Activated CD8-positive, alpha-beta T cell treated with anti-CD3 and anti-CD28 coated beads, Interleukin-2, amount 10 ng/mL, durations not matched to agents 7 days and 5 days (primary cell): Measurements from ENCODE around the gene CDCA8. TPM values are rescaled to one million over a fixed set of nuclear protein-coding genes. Genes with fewer than 3 reads are reported as not detected.
"Not testable (repeated sequence)": the region's sequence is repeated elsewhere in the genome, so short reads cannot be mapped to it uniquely, and the experiment has no call there.

Experiments used
- ATAC-seq: fragments of 150-1000 bp; cut with Tn5 transposase; one replicate; pipeline ENCODE4 v1.10.0; 2021; ENCODE audit warnings: moderate library complexity
- CTCF ChIA-PET: fragments of 350-600 bp; sonication (Branson Sonifier 250); formaldehyde crosslinking; loops from one replicate; lab custom pipeline; 2021; ENCODE audit warnings: antibody characterized with exemption; lab: Charles Lee
- POLR2A ChIA-PET: fragments of 350-600 bp; sonication (Branson Sonifier 250); formaldehyde crosslinking; loops from one replicate; lab custom pipeline; 2021; ENCODE audit warnings: antibody characterized with exemption; lab: Charles Lee
- DNase-seq: peaks from one replicate; pipeline ENCODE4 v3.0.0-alpha.2; 2020
- H3K27ac Mint-ChIP-seq: one replicate; pipeline ENCODE4 v1.8.0; 2021; ENCODE audit warnings: mild to moderate bottlenecking, mixed read lengths
- H3K27me3 Mint-ChIP-seq: one replicate; pipeline ENCODE4 v1.8.0; 2021; ENCODE audit warnings: low read depth, mixed read lengths
- H3K36me3 Mint-ChIP-seq: one replicate; pipeline ENCODE4 v1.8.0; 2021; ENCODE audit warnings: low read depth, mixed read lengths
- H3K4me1 Mint-ChIP-seq: one replicate; pipeline ENCODE4 v1.8.0; 2021; ENCODE audit warnings: low read depth, mixed read lengths
- H3K4me3 Mint-ChIP-seq: one replicate; pipeline ENCODE4 v1.8.0; 2021; ENCODE audit warnings: mild to moderate bottlenecking, mixed read lengths
- H3K9me3 Mint-ChIP-seq: one replicate; pipeline ENCODE4 v1.8.0; 2022; ENCODE audit warnings: mixed read lengths; ENCODE audit not compliant: insufficient read depth
- total RNA-seq, 2 experiments: library from RNA; stranded (reverse); gene quantifications; one replicate each; pipeline ENCODE4 v1.2.3, GENCODE V29; 2021

Gene CDCA8
- total RNA-seq, 2 experiments from 2014 or later: 97.3 to 102 TPM

DNA sequence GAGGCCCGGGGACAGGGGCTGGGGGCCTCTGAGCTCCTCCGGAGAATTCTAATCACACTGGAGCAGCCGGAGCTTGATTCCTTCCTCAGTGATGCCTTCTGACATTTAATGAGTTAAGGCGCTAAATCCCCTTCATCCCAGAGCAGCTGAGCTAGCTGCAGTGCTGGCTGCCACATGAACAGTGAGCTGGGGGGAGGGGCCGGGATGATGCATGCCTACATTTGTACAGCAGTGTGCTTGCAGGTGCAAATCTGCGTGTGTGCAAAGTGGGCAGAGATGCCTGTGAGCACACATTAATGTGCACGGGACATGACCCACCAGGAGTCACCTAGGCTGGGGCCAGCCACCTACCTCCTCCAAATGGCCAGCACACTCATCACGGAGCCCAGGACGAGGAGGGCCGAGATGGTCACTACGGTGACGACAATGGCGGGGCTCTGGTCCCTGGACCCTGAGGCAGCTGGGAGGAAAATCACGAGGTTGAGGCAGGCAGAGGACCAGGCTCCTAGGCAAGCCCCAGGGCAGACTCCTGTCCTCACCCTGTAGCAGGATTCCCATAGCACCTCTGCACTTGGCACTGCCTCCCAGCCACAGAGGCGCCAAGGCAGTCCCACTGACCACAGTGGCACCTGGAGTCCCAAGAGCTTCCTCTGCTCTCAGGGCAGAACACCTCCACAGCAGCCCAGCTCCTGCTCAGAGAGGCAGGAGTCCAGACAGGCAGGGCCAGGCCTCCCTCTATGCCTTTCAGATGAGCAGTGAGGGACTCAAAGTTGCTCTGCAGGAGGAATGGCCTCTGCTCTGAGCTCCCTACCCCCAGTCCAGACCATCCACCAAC, 34.7 kb downstream of the CDCA8 start:
- POLR2A ChIA-PET: no interaction called here
- DNase-seq (no peak), ATAC-seq (no peak)
- H3K27ac Mint-ChIP-seq: no peak overlapping the region
- no peak overlapping the region for H3K4me3 Mint-ChIP-seq
- no peaks in the 10 kb centered on the region for H3K4me1 Mint-ChIP-seq
- no peaks in the 10 kb centered on the region for H3K36me3 Mint-ChIP-seq
- CTCF ChIA-PET: interaction anchor here (1.3 kb wide), 1 partner anchor 45 kb away, joined by 3 read pairs; no protein-coding TSS in a partner anchor
- H3K9me3 Mint-ChIP-seq: no peaks in the 10 kb centered on the region
- peaks cover 24% of the 10 kb centered on the region for H3K27me3 Mint-ChIP-seq

DNA sequence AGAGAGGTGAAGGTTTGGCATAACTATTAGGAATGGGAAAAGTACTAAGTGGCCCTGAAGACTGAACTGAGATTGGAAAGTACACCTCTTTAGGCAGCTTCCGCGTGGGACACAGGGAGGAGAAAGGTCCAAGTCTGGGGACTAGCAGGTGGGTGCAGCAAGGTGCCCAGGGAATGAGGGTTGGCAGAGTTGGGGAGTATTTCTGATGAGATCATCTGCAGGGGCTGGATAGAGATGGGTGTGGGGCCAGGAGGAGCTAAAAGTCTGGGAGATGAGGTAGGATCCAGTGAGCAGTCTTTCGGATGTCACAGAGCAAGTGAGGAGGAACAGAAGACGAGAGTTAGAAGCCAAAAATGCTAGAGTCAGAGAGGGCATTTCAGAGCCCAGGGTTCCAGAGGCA, 36.1 kb downstream of the CDCA8 start:
- no peak overlapping the region for H3K4me3 Mint-ChIP-seq
- CTCF ChIA-PET: no interaction called here
- POLR2A ChIA-PET: interaction anchor here (0.7 kb wide), 1 partner anchor 20 kb away, joined by 3 read pairs; no protein-coding TSS in a partner anchor

DNA sequence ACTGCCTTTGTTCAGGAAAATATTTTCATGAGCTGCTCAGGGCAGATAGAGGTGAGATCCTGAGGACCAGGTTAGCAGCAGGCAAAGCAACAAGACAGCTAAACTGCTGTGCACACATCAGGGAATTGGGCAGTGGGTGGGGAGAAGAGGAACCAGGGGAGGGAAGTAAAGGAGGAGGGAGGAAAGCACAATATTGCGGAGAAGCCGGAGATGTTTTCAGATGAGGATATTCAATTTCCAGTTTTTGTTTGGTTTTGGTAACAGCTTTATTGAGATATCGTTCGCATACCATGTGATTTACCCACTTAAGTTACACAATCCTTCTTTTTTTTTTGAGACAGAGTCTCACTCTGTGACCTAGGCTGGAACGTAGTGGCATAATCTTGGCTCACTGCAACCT, 38.1 kb downstream of the CDCA8 start:
- Mint-ChIP-seq H3K27ac (no peak overlapping the region), H3K4me1 (no peaks in the 10 kb centered on the region), H3K9me3 (no peaks in the 10 kb centered on the region), H3K27me3 (peaks cover 36% of the 10 kb centered on the region), H3K36me3 (no peaks in the 10 kb centered on the region), H3K4me3 (no peak overlapping the region)
- POLR2A ChIA-PET: no interaction called here
- no peak for DNase-seq
- no peak for ATAC-seq
- CTCF ChIA-PET: no interaction called here

More for the DNA sequence above, 36.1 kb downstream of the CDCA8 start:
- no peak for ATAC-seq
- peaks cover 29% of the 10 kb centered on the region for H3K27me3 Mint-ChIP-seq
- DNase-seq: no peak
- H3K27ac Mint-ChIP-seq: no peak overlapping the region
- H3K36me3 Mint-ChIP-seq: no peaks in the 10 kb centered on the region
- no peaks in the 10 kb centered on the region for H3K9me3 Mint-ChIP-seq
- no peaks in the 10 kb centered on the region for H3K4me1 Mint-ChIP-seq

DNA sequence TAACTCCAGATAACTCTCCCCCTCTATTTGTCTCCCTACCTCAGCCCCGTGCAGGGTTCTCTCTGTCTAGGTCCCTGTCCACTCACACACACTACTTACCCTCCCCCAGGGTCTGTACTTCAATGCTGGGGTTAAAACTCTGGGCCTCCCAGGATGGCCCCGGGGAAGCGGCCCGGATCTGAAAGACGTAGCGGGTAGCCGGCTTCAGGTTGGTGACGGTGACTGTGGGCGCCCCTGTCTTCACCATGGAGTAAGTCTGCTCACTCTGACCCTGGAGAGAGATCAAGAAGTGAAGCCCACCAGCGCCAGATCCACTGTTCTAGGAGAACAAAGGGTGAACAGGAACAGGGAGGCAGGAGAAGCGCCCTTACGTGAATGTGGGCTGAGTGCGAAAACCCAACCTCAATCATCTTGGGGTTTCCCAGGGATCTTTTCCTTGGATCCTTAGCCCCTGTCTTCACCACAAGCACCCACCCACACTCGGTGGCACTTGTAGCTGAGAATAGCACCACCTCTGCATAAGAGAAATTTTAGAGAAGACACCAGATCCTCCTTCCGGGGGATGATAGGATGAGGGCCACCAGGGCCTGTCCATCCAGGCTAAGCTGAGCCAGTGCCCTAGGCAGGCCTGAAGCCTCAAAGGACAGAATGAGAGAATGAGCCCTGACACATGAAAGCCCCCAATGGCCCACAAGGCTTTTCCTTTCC, 39.1 kb downstream of the CDCA8 start:
- DNase-seq (no peak), ATAC-seq (no peak)
- Mint-ChIP-seq H3K9me3 (no peaks in the 10 kb centered on the region), H3K4me1 (no peaks in the 10 kb centered on the region), H3K27me3 (peaks cover 40% of the 10 kb centered on the region), H3K4me3 (no peak overlapping the region), H3K36me3 (no peaks in the 10 kb centered on the region), H3K27ac (no peak overlapping the region)
- ChIA-PET CTCF (no interaction called here), POLR2A (no interaction called here)

DNA sequence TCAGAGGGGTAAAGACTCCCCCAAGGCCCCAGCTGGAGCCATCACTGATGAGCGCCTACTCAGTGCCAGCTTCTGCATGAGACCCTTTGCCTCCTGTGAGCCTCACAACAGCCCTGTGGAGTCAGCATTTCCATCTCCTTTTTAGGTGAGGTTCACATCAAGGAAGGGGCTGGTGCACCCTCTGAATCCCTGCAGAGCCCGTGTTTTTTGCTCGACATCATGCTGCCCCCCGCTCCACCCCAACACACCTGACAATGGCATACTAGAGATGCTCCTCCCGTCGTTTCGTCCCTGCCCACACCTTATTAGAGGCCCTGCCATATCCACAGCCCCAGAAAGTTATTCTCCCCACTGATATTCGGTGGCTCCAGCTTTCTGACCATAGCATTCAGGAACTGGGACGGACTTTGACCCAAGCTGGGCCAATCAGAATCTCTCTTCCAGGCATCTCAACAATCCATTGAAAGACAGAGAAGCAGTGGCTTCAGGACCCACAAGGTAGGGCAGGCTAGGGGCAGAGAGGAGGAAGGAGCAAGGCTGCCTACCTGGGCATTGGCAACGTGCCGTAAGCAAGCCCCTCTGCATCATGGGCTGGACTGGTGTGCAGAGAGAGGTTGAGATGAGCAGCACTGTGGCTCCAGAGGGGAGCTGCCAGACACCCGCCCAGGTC, 39.9 kb downstream of the CDCA8 start:
- no peak for DNase-seq
- Mint-ChIP-seq H3K4me1 (no peaks in the 10 kb centered on the region), H3K4me3 (no peak overlapping the region), H3K9me3 (no peaks in the 10 kb centered on the region), H3K27ac (no peak overlapping the region), H3K36me3 (no peaks in the 10 kb centered on the region), H3K27me3 (peaks cover 41% of the 10 kb centered on the region)
- POLR2A ChIA-PET: no interaction called here
- ATAC-seq: no peak
- CTCF ChIA-PET: no interaction called here

DNA sequence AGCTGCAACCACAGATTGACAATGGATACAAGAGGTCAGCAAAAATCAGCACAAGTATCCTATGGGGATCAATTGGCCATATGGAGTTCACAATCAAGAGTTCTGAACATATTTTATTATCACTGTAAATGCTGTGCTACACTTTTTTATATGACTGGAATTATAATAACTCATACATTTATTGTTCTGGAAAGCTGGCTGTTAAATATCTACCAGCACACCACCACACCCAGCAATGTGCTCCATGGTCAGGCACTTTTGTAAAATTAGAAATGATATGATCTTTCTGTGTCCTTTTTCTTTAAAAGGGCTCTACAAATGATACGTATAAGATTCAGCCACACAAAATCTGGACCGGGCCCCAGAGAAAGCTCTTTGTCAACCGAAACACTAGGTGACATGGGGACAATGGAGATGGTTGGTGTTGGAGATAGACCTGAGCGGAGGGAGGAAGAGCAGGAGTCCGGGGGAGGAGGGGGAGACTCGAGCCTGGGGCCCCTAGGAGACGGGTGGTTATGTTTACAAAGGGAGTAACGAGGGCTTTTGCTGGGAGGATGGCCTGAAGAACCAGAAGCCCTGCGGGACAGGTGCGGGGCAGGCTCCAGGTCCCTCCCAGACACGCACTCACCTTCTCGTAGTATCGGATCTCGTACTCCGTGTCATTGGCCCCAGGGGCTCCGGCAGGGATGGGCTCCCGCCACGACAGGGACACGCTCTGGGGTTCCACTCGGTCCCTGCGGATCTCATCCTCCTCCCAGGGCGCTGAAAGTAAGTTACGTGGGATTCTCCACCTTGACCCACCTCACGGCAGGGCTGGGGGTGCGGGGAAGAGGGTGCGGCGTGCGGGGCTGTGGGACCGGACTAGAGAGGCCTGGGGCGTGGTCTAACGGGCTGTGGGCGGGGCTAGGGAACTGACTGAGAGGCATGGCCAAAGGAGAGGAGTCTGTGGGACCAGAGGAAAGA, 42.6 kb downstream of the CDCA8 start:
- DNase-seq: no peak
- H3K4me1 Mint-ChIP-seq: no peaks in the 10 kb centered on the region
- CTCF ChIA-PET: no interaction called here
- POLR2A ChIA-PET: interaction anchor here (0.7 kb wide), 1 partner anchor 42 kb away, joined by 4 read pairs; no protein-coding TSS in a partner anchor
- H3K4me3 Mint-ChIP-seq: no peak overlapping the region
- H3K36me3 Mint-ChIP-seq: no peaks in the 10 kb centered on the region
- H3K9me3 Mint-ChIP-seq: no peaks in the 10 kb centered on the region
- no peak overlapping the region for H3K27ac Mint-ChIP-seq
- H3K27me3 Mint-ChIP-seq: peaks cover 34% of the 10 kb centered on the region
- no peak for ATAC-seq

DNA sequence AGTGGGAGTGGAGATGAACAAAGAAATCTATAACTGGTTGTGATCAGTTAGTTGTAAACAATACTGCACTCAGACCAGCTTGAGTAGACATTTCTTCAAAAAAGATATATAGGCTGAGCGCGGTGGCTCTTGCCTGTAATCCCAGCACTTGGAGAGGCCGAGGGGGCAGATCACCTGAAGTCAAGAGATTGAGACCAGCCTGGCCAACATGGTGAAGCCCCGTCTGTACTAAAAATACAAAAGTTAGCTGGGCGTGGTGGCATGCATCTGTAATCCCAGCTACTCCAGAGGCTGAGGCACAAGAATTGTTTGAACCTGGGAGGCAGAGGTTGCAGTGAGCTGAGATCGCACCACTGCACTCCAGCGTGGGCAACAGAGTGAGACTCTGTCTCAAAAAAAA, 45.7 kb downstream of the CDCA8 start:
- CTCF ChIA-PET, H3K36me3 Mint-ChIP-seq, H3K27ac Mint-ChIP-seq, POLR2A ChIA-PET, ATAC-seq, H3K9me3 Mint-ChIP-seq, DNase-seq, H3K4me3 Mint-ChIP-seq, H3K4me1 Mint-ChIP-seq: not testable (repeated sequence)
- peaks cover 40% of the 10 kb centered on the region for H3K27me3 Mint-ChIP-seq

DNA sequence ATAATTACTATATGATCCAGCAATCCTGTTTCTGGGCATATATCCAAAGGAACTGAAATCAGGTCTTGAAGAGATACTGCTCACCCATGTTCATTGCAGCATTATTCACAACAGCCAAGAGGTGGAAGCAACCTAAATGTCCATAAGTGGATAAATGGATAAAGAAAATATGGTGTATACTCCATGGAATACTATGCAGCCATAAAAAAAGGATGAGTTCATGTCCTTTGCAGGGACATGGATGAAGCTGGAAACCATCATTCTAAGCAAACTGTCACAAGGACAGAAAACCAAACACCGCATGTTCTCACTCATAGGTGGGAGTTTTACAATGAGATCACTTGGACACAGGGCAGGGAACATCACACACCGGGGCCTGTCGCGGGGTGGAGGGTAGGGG, 46.3 kb downstream of the CDCA8 start:
- ATAC-seq, H3K27ac Mint-ChIP-seq, CTCF ChIA-PET, H3K4me1 Mint-ChIP-seq, POLR2A ChIA-PET, H3K4me3 Mint-ChIP-seq, H3K36me3 Mint-ChIP-seq, H3K9me3 Mint-ChIP-seq, DNase-seq: not testable (repeated sequence)
- peaks cover 39% of the 10 kb centered on the region for H3K27me3 Mint-ChIP-seq

DNA sequence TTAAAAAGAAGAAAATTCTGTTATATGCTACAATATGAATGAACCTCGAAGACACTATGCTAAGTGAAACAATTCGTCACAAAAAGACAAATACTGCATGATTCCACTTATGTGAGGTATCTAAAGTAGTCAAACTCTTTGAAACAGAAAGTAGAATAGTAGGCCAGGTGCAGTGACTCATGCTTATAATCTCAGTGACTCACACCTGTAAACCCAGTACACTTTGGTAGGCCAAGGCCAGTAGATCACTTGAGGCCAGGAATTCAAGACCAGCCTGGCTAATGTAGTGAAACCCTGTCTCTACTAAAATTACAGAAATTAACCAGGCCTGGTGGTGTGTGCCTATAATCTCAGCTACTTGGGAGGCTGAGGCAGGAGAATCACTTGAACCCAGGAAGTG, 46.9 kb downstream of the CDCA8 start:
- ATAC-seq: no peak
- POLR2A ChIA-PET: no interaction called here
- peaks cover 37% of the 10 kb centered on the region for H3K27me3 Mint-ChIP-seq
- CTCF ChIA-PET: no interaction called here
- H3K4me3 Mint-ChIP-seq: no peak overlapping the region
- H3K9me3 Mint-ChIP-seq: no peaks in the 10 kb centered on the region
- no peaks in the 10 kb centered on the region for H3K36me3 Mint-ChIP-seq
- no peak overlapping the region for H3K27ac Mint-ChIP-seq
- H3K4me1 Mint-ChIP-seq: no peaks in the 10 kb centered on the region
- no peak for DNase-seq

DNA sequence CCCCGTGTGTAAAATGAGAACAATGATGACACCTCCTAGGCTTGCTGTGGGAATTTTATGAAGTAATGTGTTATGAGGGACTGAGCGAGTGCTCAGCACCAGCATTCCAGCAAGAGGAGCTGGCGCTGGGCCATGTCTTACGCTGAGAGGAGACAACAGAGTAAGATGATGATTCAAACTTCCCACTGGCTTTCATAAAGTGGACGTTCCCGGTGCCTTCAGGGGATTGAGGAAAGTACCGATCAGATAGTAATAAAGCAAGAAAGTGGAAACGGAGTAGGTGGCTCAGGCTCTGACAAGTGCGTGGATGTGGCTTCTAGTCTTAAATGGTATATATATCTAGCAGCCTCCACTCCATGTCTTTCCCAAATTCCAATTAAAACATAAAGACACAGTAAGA, 48.8 kb downstream of the CDCA8 start:
- ATAC-seq (no peak), DNase-seq (no peak)
- H3K27me3 Mint-ChIP-seq: peaks cover 25% of the 10 kb centered on the region
- H3K27ac Mint-ChIP-seq: no peak overlapping the region
- H3K4me3 Mint-ChIP-seq: no peak overlapping the region
- H3K36me3 Mint-ChIP-seq: no peaks in the 10 kb centered on the region
- H3K4me1 Mint-ChIP-seq: no peaks in the 10 kb centered on the region
- CTCF ChIA-PET: no interaction called here
- POLR2A ChIA-PET: no interaction called here
- H3K9me3 Mint-ChIP-seq: no peaks in the 10 kb centered on the region

DNA sequence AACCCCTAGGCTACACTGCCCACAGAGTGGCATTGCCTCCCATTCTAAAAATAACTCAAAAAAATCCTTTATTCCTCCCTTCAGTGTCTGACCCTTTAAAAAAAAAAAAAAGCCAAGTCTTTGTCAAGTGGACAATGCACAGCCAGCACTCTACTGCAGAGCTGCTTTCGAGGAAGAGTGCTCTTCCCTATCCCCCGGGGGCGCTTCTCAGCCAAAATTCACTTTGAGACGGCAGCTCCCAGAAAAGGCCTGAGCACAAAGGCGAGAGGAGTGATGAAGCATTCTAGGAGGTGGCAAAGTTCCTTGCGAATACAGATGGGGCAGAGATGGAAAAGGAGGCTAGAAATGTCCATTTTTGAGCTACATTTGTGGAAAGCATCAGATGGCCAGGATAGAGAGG, 49.3 kb downstream of the CDCA8 start:
- no peak overlapping the region for H3K27ac Mint-ChIP-seq
- H3K27me3 Mint-ChIP-seq: peaks cover 27% of the 10 kb centered on the region
- H3K9me3 Mint-ChIP-seq: no peaks in the 10 kb centered on the region
- ChIA-PET CTCF (interaction anchor here (0.6 kb wide), 1 partner anchor 118 kb away, joined by 3 read pairs; no protein-coding TSS in a partner anchor), POLR2A (no interaction called here)
- ATAC-seq (no peak), DNase-seq (no peak)
- no peaks in the 10 kb centered on the region for H3K36me3 Mint-ChIP-seq
- H3K4me1 Mint-ChIP-seq: no peaks in the 10 kb centered on the region
- H3K4me3 Mint-ChIP-seq: no peak overlapping the region
